ENCODE data around the gene ARPC2. TPM values are rescaled to one million over a fixed set of nuclear protein-coding genes. Genes with fewer than 3 reads are reported as not detected.

The ARPC2 gene
- total RNA-seq, 2 donors from 2014 or later: 243 to 247 TPM

DNA sequence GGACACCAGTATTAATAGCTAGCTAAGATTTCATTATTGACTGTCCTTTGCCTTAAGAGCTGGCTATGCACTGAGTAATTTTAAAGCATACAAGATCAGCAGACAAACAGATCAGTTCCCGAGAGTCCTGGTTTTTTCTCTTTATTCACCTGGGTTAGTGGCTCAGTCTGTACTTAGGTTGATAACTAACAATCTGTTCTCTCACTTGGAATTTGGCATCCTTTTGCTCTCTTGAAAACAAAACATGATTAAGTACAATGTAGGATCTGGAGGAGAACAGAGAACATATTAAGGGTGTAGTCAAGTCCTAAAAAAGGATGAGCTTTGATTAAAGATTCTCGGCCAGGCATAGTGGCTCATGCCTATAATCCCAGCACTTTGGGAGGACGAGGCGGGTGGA, 16.6 kb downstream of the ARPC2 start:
- Histone ChIP-seq H3K4me3 (ENCODE audit: low read length) (no peak overlapping the region), H3K9ac (ENCODE audit: extremely low read depth, low read length, poor library complexity, severe bottlenecking) (no peak overlapping the region), H3K9me3 (ENCODE audit: control insufficient read depth, low read length) (peaks cover 9% of the 10 kb centered on the region), H3K36me3 (ENCODE audit: control insufficient read depth, insufficient read depth, low read length) (peaks cover 97% of the 10 kb centered on the region), H3K4me1 (ENCODE audit: control insufficient read depth, insufficient read depth, low read length) (peaks cover 4% of the 10 kb centered on the region), H3K27me3 (ENCODE audit: control insufficient read depth, insufficient read depth, low read length, poor library complexity, severe bottlenecking) (no peaks in the 10 kb centered on the region), H3K27ac (ENCODE audit: low read depth, low read length) (no peak overlapping the region)
- no peak overlapping the region for H3K27ac Mint-ChIP-seq
- WGBS, 2 experiments (ENCODE audit: insufficient coverage in 1 of 2, insufficient read length in 1 of 2): 90 to 96% methylated on average over 4 of the region's 4 CpGs
- peaks cover 83% of the 10 kb centered on the region for H3K36me3 Mint-ChIP-seq (ENCODE audit: low read depth)
- no peak overlapping the region for H3K4me3 Mint-ChIP-seq
- peaks cover 3% of the 10 kb centered on the region for H3K4me1 Mint-ChIP-seq
- H3K27me3 Mint-ChIP-seq (ENCODE audit: insufficient read depth): no peaks in the 10 kb centered on the region
- TF ChIP-seq, protein P1, sequence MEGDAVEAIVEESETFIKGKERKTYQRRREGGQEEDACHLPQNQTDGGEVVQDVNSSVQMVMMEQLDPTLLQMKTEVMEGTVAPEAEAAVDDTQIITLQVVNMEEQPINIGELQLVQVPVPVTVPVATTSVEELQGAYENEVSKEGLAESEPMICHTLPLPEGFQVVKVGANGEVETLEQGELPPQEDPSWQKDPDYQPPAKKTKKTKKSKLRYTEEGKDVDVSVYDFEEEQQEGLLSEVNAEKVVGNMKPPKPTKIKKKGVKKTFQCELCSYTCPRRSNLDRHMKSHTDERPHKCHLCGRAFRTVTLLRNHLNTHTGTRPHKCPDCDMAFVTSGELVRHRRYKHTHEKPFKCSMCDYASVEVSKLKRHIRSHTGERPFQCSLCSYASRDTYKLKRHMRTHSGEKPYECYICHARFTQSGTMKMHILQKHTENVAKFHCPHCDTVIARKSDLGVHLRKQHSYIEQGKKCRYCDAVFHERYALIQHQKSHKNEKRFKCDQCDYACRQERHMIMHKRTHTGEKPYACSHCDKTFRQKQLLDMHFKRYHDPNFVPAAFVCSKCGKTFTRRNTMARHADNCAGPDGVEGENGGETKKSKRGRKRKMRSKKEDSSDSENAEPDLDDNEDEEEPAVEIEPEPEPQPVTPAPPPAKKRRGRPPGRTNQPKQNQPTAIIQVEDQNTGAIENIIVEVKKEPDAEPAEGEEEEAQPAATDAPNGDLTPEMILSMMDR (conservative IDR thresholded peaks at IDR 0.05): no peak
- H3K9me3 Mint-ChIP-seq: no peaks in the 10 kb centered on the region
- DNase-seq: no peak

DNA sequence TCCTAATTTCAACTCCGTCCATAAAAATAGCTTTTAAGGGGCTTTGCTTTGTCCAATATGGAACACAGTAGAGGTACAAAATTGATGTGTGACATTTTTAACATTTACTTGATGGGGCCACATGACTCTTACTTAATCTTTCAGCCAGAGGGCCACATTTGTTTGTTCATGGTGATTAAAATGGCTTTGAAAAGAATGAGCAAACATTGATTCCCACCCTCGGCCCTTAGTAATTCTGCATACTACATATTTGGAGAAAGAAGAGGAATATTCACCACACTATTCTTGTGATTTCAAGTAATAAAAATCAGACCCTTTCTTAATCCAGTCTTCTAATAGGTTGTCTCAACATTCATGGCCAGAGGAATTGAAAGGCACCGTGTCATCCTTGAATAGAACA, 17.5 kb downstream of the ARPC2 start:
- no peak overlapping the region for H3K27ac Mint-ChIP-seq

DNA sequence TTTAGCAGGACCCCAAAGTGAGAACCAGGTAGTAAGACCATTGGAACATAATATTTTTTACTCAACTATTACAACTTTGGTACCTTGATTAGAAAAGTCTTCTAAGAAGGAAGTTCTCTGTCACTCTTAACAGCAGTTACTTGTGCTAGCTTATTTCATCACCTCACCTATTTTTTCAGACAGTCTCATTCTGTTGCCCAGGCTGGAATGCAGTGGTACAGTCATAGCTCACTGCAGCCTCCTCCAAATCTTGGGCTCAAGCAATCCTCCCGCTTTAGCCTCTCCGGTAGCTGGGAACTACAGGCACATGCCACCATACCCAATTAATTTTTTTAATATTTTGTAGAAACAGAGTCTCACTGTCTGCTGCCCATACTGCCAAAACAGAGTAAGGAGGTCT, 18.0 kb downstream of the ARPC2 start:
- H3K4me1 ChIP-seq (ENCODE audit: control insufficient read depth, insufficient read depth, low read length): no peaks in the 10 kb centered on the region
- H3K27ac Mint-ChIP-seq: no peak overlapping the region
- peaks cover 88% of the 10 kb centered on the region for H3K36me3 Mint-ChIP-seq (ENCODE audit: low read depth)
- TF ChIP-seq, protein P1 (conservative IDR thresholded peaks at IDR 0.05): no peak
- H3K4me1 Mint-ChIP-seq: no peaks in the 10 kb centered on the region
- peaks cover 9% of the 10 kb centered on the region for H3K9me3 ChIP-seq (ENCODE audit: control insufficient read depth, low read length)
- no peaks in the 10 kb centered on the region for H3K27me3 ChIP-seq (ENCODE audit: control insufficient read depth, insufficient read depth, low read length, poor library complexity, severe bottlenecking)
- DNase-seq: no peak
- no peak overlapping the region for H3K4me3 ChIP-seq (ENCODE audit: low read length)
- peaks cover 96% of the 10 kb centered on the region for H3K36me3 ChIP-seq (ENCODE audit: control insufficient read depth, insufficient read depth, low read length)
- no peaks in the 10 kb centered on the region for H3K27me3 Mint-ChIP-seq (ENCODE audit: insufficient read depth)
- no peak overlapping the region for H3K27ac ChIP-seq (ENCODE audit: low read depth, low read length)
- 100% methylated on average over 1 to 2 of the region's 2 CpGs for WGBS, 2 experiments (ENCODE audit: insufficient coverage in 1 of 2, insufficient read length in 1 of 2)
- H3K9me3 Mint-ChIP-seq: no peaks in the 10 kb centered on the region
- H3K9ac ChIP-seq (ENCODE audit: extremely low read depth, low read length, poor library complexity, severe bottlenecking): no peak overlapping the region
- H3K4me3 Mint-ChIP-seq: no peak overlapping the region

More for the DNA sequence above, 17.5 kb downstream of the ARPC2 start:
- DNase-seq: no peak
- Mint-ChIP-seq H3K4me1 (no peaks in the 10 kb centered on the region), H3K27me3 (ENCODE audit: insufficient read depth) (no peaks in the 10 kb centered on the region), H3K4me3 (no peak overlapping the region), H3K9me3 (no peaks in the 10 kb centered on the region), H3K36me3 (ENCODE audit: low read depth) (peaks cover 86% of the 10 kb centered on the region)
- H3K4me1 ChIP-seq (ENCODE audit: control insufficient read depth, insufficient read depth, low read length): peaks cover 4% of the 10 kb centered on the region
- TF ChIP-seq, protein P1 (conservative IDR thresholded peaks at IDR 0.05): no peak
- H3K9me3 ChIP-seq (ENCODE audit: control insufficient read depth, low read length): peaks cover 9% of the 10 kb centered on the region
- no peak overlapping the region for H3K4me3 ChIP-seq (ENCODE audit: low read length)
- no peak overlapping the region for H3K27ac ChIP-seq (ENCODE audit: low read depth, low read length)
- H3K9ac ChIP-seq (ENCODE audit: extremely low read depth, low read length, poor library complexity, severe bottlenecking): no peak overlapping the region
- 90 to 100% methylated on average over 1 to 2 of the region's 3 CpGs for WGBS, 2 experiments (ENCODE audit: insufficient coverage in 1 of 2, insufficient read length in 1 of 2)
- H3K36me3 ChIP-seq (ENCODE audit: control insufficient read depth, insufficient read depth, low read length): peaks cover 97% of the 10 kb centered on the region
- H3K27me3 ChIP-seq (ENCODE audit: control insufficient read depth, insufficient read depth, low read length, poor library complexity, severe bottlenecking): no peaks in the 10 kb centered on the region

All from endodermal cell (in vitro differentiated cells).